NCI-H1694 (cell line): ENCODE results near the gene FNIP1.
"Not testable (repeated sequence)": the region's sequence is repeated elsewhere in the genome, so short reads cannot be mapped to it uniquely, and the experiment has no call there.

ENCODE experiments used
- DNase-seq: peaks from one replicate; lab custom pipeline; 2025; lab: John Stamatoyannopoulos, UW

FNIP1 gene

DNA sequence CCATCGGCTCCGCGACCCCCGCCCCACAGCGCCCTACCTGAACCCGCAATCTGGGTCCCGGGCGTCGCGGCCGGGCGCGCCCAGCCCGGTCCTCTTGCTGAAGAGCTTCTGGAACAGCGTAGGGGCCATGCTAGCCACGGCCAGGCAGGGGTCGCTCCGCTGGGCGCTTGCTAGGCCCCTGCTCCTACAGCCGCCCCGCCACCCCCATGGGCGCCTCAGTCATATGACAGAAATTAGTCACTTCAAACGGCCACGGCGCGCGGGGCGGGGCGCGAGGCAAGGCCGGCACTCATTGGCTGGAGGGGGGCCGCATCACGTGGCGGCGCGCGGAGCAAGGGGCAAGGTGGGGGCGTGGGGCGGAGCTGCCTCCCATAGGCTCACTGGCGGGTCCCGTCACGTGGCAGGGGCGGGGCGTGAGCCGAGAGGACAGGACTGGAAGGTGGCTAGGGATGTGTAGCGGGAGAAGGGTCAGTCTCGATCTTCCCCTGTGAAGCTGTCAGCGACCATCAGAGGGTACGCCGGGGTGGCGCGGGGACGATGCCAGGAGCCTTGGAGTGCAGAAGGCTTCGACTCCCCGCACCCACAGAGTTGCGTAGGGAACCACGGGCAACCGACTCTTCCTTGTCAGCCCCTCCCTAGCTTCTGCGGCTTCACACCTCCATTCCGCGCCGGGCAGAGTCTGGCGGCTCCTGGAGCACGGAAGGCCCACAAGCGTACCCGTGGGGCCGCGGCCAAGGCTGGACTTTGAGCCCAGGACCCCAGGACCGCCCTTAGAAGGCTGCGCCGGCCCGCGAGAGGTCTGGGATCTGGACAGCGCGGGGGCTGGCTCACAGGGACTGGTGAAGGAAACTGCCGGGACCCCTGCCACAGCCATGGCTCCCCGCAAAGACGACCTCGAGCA, at the start of gene FNIP1:
Gene FNIP1, minus strand, starts transcription at position 225 of the 901 bp plus-strand sequence. Its CDS starts 96 bp downstream, at position 129.
- peak; percentile 81 for DNase-seq

DNA sequence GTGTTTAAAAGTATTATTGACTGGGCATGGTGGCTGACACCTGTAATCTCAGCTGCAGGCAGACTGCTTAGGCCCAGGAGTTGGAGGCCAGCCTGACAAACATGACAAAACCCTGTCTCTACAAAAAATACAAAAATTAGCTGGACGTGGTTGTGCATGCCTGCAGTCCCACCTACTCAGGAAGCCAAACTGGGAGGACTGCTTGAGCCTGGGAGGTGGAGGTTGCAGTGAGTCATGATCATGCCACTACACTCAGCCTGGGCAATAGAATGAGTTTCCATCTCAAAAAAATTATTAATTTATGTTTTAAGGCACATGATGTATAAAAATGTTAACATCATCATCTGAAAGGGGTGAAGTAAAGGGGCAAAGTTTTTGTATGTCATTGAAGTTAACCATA, 49.7 kb upstream of the FNIP1 start:
- DNase-seq = no peak

DNA sequence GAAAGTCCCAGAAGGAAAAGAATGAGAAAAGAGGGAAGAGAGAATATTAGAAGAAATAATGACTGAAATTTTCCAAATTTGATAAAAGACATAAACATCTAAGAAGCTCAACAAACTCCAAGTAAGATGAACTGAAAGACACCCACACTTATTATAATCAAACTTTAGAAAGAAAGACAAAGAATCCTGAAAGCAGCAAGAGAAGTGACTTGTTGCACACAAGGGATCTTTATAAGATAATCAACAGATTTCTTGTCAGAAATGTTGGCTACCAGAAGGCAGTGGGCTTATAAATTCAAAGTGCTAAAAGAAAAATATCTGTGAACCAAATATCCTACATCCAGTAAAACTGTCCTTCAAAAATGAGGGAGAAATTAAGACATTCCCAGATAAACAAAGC, 49.0 kb upstream of the FNIP1 start:
- no peak for DNase-seq

DNA sequence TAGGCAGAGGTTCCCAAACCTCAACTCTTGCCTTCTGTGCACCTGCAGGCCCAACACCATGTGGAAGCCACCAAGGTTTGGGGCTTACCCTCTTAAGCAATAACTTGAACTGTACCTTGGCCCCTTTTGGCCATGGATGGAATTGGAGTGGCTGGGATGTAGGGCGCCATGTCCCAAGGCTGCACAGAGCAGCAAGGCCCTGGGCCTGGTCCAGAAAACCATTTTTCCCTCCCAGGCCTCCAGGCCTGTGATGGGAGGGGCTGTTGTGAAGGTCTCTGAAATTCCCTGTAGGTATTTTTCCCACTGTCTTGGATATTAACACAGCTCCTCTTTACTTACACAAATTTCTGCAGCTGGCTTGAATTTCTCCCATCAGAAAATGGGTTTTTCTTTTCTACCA, 46.2 kb upstream of the FNIP1 start:
- DNase-seq = not testable (repeated sequence)

DNA sequence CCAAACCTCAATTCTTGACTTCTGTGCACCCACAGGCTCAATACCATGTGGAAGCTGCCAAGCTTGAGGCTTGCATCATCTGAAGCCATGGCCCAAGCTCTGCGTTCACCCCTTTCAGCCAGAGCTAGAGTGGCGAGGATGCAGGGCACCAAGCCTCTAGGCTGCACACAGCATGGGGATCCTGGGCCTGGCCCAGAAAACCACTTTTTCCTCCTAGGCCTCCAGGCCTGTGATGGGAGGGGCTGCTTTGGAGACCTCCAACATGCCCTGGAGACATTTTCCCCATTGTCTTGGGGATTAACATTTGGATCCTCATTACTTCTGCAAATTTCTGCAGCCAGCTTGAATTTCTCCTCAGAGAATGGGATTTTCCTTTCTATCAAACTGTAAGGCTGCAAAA, 35.9 kb upstream of the FNIP1 start:
- not testable (repeated sequence) for DNase-seq

DNA sequence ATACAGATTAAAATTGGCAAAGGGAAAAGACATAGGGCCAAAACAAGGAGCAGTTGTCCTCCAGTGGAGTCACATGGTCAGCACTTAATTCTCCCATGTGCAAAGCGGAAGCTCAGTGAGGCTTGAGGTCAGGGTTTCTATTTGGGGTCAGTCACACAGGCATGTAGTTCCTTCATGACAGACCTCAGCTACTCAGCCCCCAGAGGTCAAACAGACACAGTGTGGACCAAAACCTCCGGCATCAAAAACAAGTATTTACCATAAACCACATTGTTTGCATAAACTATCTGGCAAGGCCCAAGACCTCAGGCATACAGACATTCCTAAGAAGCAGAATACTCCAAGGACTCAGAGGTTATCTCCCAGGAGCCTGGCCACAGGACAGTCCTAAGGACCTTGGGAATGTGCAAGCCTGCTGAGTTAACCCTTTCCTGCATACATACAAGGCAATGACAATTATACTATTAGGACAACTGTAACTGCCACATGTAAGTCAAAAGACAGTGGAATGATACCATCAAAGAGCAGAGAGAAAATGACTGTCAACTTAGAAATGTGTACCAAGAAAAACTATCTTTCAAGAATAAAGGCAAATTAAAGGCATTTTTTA, 28.7 kb upstream of the FNIP1 start:
- no peak for DNase-seq

DNA sequence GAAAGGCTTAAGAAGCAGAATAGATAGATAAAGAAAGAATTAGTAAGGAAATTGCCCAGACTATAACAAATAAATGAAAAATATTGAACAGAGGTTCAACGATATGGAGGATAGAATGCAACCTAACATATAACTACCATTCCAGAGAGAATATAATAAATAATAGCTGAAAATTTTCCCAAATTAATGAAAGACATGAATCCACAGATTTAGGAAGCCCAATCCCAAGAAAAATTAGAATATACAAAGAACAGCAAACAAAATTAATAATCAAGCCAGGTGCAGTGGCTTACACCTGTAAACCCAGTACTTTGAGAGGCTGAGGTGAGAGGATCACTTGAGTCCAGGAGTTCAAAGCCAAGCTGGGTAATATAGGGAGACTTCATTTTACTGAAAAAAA, 27.8 kb upstream of the FNIP1 start:
- no peak for DNase-seq

DNA sequence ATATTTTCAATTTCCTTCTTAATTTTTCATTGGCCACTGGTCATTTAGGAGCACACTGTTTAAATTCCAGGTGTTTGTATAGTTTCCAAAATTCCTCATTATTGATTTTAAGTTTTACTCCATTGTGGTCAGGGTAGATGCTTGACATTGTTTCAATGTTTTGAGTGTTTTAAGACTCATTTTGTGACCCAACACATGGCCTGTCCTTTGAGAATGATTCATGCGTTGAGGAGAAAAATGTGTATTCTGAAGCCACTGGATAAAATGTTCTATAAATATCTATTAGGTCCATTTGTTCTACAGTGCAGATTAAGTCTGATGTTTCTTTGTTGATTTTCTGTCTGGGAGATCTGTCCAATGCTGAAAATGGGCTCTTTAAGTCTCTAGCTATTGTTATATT, 24.4 kb upstream of the FNIP1 start:
- DNase-seq = no peak

DNA sequence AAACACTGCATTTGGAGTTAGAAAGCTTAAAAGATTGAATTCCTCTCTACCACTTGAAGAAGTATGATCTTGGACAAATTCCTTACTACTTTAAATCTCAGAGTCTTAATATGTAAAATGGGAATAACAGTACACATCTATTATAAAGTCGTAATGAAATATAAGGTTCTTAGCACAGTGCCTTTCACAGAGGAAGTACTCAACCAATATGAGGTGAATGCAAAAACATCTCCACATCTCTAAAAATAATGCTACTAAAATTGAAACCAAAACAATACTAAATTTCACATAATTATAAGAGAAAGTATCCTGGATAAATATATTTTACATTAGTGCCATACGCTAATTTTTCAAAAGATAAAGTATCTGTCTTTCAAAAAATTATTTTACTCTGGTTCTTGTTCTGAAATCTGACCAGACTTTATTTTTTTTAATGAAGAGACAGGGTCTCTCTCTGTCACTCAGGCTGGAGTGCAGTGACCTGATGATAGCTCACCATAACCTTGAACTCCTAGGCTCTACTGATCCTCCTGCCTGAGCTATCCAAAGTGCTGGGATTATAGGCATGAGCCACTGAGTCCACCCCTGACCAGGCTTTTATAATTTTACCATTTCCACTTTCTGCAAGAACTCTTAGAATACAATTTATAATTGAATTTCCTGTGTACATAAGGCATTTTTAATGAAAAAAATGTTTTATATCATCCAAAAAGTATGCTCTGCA, 21.3 kb upstream of the FNIP1 start:
- no peak for DNase-seq

DNA sequence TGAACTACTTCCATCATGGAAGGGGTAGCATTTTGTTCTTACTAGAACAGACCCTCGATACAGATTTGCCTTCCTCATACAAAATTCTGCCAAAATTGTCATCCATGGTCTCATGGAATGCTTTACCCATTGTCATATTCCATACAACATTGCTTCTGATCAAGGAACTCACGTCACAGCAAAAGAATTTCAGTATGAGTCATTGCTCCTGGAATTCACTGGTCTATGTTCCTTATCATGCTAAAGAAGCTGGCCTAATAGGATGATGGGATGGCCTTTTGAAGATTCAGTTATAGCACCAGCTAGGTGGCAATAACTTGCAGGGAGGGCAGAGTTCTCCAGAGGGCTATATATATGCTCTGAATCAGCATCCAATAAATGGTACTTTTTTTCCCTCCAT, 18.2 kb upstream of the FNIP1 start:
- DNase-seq = no peak

DNA sequence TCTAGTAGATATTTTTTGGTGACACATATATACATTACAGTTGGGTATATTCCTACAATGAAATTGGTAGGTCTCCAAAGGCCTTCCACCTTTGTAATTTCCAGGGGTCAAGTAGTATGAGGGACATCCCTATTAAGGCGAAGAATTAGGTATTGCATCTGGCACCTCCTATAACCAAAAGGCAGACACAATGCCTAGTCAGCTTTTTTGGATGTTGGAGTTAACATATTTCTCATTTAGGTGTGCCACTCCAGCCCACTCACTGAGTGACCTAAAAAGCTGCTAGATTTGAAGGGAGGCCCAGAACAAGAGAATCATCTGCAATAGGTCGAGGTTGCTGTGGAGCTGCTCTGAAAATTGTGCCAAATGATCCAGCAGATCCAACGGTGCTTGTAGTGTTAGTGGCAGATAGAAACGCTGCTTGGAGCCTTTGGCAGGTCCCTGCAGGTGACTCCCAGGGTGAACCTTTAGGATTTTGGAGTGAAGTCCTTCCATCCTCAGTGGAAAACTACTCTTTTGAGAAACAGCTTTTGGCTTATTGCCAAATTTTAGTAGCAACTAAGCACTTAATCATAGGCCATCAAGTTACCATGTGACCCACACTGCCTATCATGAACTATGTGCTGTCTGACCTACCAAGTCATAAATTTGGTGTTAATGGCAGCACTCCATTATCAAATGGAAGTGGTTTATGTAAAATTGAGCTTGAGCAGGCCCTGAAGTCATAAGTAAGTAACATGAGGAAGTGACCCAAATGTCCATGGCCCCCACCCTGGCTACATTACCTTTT, 15.7 kb upstream of the FNIP1 start:
- no peak for DNase-seq

DNA sequence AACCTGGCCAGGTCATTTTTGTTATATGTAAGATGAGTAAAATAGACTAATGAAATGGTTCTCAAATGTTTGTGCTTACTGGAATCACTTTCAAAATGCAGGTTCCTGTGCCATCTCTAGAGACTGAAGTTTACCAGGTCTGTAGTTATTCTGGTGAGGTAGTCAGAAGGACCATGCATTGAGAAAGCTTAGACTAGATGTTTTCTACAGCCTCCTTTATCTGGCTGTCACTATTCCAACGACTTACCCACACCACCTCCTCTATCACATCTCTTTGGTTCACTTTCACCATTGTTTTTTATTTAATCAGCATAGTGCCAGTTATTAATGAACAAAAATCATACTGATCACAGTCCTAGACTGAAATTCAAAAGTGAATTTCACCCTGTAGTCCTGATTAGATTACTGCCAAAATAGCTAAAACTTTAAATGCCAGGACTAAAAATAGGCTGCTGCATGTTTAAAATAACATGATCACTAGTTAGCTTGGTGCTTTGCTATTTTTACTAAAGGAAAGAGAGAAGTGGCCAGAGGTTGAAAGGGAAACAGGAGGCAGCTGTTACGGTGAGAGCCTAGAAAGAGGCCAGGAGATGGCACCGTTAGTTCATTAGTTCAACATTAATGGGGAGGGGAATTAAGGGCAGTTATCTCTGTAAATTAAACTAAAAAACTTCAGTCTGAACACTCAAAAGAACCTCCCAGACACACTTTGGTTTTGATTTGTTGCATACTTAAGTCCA, 13.9 kb upstream of the FNIP1 start:
- DNase-seq = no peak

DNA sequence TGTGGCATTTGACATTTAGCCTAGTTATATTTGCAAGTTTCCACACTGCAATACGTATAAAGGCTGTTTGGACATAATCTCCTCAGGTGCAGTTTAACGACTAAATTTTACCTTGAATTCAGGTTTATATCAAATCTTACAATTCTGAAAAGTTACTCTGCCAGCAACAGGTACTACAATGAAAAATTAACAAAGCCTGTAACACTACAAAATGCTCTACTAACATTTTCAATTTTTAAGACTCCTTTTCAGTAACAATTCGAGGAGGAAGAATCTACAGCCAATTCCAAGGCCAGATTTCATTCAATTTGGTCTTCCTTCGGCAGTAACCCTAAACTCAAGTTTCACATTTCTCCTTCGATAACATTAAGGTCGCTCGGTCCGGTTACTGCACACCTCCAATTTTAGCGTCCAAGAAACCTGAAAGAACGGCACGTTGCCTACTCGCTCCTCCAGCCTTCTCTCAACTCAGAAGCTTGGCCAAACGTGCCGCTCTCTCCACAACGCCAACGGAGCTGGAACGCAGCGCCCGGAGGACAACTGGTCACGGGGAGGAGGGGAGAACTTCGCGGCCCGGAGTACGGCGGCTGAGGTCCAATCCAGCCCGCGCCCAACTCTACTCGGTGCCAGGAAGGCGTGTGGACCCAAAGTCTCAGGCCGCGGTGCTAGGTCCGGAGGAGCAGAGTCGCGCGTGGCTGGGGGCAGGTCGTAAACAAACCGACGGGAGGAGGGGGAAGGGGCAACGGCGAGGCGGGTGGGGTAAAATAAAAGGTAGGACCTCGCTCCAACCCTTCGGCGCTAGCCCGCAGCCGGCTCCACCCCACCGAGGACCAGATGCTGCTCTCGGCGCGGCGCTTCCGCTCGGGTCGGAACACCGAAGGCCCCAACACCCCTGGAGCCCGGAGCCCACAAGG, 681 bp downstream of the FNIP1 start:
- no peak for DNase-seq

DNA sequence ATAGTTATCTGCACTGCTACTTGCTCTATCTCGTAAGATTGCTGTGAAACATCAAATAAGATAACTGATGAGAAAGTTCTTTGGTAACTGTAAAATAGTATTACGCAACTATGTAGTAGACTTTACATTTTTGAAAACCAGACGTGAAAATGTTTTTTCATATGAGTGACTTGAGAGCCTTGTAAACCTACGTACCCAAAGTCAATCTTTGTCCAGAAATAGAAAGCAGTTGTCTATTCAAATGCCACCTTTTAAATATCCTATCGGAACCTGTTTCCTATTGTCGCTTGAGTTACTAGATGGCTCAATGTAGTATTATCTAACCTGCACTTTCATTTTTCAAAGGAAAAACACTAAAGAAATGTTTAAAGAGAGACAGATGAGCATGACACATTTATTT, 1.6 kb downstream of the FNIP1 start:
- DNase-seq = no peak

DNA sequence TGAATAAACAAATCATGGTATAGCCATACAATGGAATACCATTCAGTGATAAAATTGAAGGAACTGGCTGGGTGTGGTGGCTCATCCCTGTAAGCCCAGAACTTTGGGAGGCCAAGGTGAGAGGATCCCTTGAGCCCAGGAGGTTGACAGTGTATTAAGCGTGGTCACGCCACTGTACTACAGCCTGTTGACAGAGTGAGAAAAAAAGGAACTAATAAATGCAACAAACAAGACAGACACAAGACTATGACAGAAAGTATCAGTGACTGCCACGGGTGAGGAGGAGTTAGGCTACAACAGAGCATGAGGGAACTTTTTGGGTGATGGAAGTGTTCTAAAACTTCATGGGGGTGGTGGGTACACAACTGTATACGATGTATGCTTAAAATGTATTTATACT, 2.2 kb downstream of the FNIP1 start:
- DNase-seq = no peak

DNA sequence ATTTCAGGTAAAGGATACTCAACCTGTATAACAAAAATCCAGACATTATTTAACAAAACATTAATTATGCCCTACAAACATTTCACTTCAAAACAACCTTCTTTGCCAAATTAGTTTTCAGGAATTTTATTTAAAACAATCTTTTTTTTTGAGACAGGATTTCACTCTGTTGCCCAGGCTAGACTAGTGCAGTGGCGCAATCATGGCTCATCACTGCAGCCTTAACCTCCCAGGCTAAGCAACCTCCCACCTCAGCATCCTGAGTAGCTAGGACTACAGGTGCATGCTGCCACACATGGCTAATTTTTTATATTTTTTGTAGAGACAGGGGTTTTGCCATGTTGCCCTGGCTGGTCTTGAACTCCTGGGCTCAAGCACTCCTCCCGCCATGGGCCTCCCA, 3.9 kb downstream of the FNIP1 start:
- DNase-seq = no peak

DNA sequence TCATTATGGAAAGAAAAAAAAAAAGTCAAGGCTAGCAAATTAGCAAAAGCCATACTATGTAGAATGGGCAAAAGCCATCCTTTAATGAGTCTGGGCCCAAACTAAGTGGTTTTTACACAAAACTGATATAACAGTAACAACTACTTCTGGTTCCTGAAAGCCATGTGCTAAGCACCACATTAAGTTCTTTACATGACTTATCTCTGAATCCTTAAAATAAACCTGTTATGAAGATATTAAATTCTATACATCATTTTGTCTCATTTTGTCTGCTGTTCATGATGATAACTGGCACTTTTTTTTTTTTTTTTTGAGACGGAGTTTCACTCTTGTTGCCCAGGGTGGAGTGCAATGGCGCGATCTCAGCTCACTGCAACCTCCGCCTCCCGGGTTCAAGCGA, 5.0 kb downstream of the FNIP1 start:
- no peak for DNase-seq

DNA sequence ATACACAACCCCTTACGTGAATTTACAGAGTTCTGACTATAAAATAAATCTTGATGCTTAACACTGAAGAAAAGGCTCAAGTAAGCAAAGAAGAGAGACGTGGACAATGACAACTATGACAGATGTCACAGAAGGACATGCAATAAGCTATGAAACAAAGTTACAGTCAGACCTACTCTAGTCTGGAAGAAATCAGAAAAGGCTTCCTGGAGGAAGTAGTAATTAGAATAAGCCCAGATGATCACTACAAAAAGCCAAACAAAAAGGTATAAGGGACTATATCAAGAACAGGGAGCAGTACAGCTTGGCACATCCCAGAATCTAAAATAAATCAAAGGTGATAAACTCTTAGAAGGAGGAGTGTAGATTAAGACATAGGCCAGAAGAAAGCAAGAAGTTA, 6.3 kb downstream of the FNIP1 start:
- DNase-seq = no peak

DNA sequence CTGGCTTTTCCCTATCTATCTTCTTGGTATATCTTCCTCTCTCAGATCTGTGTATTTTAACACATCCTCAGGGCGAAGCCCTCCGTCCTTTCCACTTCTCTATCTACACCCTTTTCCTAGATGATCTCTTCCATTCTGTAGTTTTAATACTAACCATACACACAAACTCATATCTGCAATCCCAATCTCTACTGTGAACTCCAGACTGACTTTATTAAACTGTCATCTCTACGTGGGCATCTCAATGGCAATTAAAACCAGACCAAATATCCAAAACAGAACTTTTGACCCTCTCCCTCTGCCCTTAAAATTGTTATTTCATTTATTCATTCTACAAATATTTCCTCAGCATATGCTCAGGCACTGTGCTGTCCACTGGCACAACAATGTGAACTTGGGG, 7.1 kb downstream of the FNIP1 start:
- no peak for DNase-seq

DNA sequence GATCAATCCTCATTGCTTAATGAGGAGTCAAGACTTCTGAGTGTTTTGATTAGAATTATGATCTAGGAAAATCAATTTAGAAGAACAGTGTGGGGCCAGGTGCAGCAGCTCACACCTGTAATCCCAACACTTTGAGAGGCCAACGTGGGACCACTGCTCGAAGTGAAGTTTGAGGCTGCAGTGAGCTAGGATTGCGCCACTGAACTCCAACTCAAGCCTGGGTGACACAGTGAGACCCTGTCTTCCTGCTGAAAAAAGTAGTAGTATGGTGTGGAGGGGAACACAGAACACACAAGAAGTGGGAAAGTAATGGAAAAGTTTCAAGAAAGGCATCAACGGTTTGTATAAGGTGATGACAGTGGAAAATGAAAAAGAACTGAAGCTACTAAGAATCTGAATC, 9.1 kb downstream of the FNIP1 start:
- DNase-seq = no peak
